Measurements from ENCODE around the gene USP5. TPM values are rescaled to one million over a fixed set of nuclear protein-coding genes. Genes with fewer than 3 reads are reported as not detected.

The USP5 gene
- 74.8 and 77.1 TPM in 2 replicates for total RNA-seq

GRCh38 chr12:6851921-6852650 is at the start of gene USP5:
Gene USP5 (plus strand): TSS chr12:6852150. CDS start chr12:6852180, 30 bp downstream.
- peak; percentile 97 for DNase-seq (ENCODE audit: extremely low read depth, low read depth, low spot score)

- no peak for DNase-seq (ENCODE audit: extremely low read depth, low read depth, low spot score)
Measured at GRCh38 chr12:6807170-6807569, 44.8 kb upstream of the USP5 start.

- DNase-seq (ENCODE audit: extremely low read depth, low read depth, low spot score) = no peak
Measured at GRCh38 chr12:6809056-6809455, 42.9 kb upstream of the USP5 start.

GRCh38 chr12:6810758-6811157 is 41.2 kb upstream of the USP5 start:
- no peak for DNase-seq (ENCODE audit: extremely low read depth, low read depth, low spot score)

GRCh38 chr12:6813363-6813762 is 38.6 kb upstream of the USP5 start:
- DNase-seq (ENCODE audit: extremely low read depth, low read depth, low spot score) = no peak

GRCh38 chr12:6816598-6816997 is 35.4 kb upstream of the USP5 start:
- no peak for DNase-seq (ENCODE audit: extremely low read depth, low read depth, low spot score)

- no peak for DNase-seq (ENCODE audit: extremely low read depth, low read depth, low spot score)
Measured at GRCh38 chr12:6817098-6817497, 34.9 kb upstream of the USP5 start.

GRCh38 chr12:6817662-6818157 is 34.2 kb upstream of the USP5 start:
- DNase-seq (ENCODE audit: extremely low read depth, low read depth, low spot score) = no peak

- no peak for DNase-seq (ENCODE audit: extremely low read depth, low read depth, low spot score)
Measured at GRCh38 chr12:6818222-6818621, 33.7 kb upstream of the USP5 start.

- no peak for DNase-seq (ENCODE audit: extremely low read depth, low read depth, low spot score)
Measured at GRCh38 chr12:6818645-6819044, 33.3 kb upstream of the USP5 start.

GRCh38 chr12:6819106-6820030 is 32.6 kb upstream of the USP5 start:
- no peak for DNase-seq (ENCODE audit: extremely low read depth, low read depth, low spot score)

GRCh38 chr12:6820166-6820565 is 31.8 kb upstream of the USP5 start:
- no peak for DNase-seq (ENCODE audit: extremely low read depth, low read depth, low spot score)

- no peak for DNase-seq (ENCODE audit: extremely low read depth, low read depth, low spot score)
Measured at GRCh38 chr12:6821591-6822425, 30.1 kb upstream of the USP5 start, which contains the start of gene GPR162. Gene GPR162 (plus strand): TSS chr12:6821821. CDS start chr12:6823899, 2,078 bp downstream.

- no peak for DNase-seq (ENCODE audit: extremely low read depth, low read depth, low spot score)
Measured at GRCh38 chr12:6822426-6823135, 29.4 kb upstream of the USP5 start.

- no peak for DNase-seq (ENCODE audit: extremely low read depth, low read depth, low spot score)
Measured at GRCh38 chr12:6823182-6824084, 28.5 kb upstream of the USP5 start.

GRCh38 chr12:6824085-6824775 is 27.7 kb upstream of the USP5 start:
- DNase-seq (ENCODE audit: extremely low read depth, low read depth, low spot score) = no peak

- DNase-seq (ENCODE audit: extremely low read depth, low read depth, low spot score) = no peak
Measured at GRCh38 chr12:6824901-6825381, 27.0 kb upstream of the USP5 start.

GRCh38 chr12:6825398-6826124 is 26.4 kb upstream of the USP5 start:
- peak; percentile 50 for DNase-seq (ENCODE audit: extremely low read depth, low read depth, low spot score)
